ENCODE results near the gene EVI5.
A peak's percentile ranks its signal among the peaks of the same experiment; 100 is the strongest.

Gene EVI5

GRCh38 chr1:92482665-92483609, 302.0 kb downstream of the EVI5 start:
- TF ChIP-seq EZH2 (IDR thresholded peaks at IDR 0.05): no peak
- no peak for TF ChIP-seq FOXP2 (optimal IDR thresholded peaks at IDR 0.05; ENCODE audit: control extremely low read depth, extremely low read length, insufficient read depth)
- TF ChIP-seq POLR2AphosphoS5 (IDR thresholded peaks at IDR 0.05; ENCODE audit: borderline replicate concordance, low read depth, low read length): no peak
- DNase-seq (ENCODE audit: low read depth, low spot score): no peak
- no peaks in the 10 kb centered on the region for H3K36me3 ChIP-seq (ENCODE audit: insufficient read depth, low read length)
- no peaks in the 10 kb centered on the region for H3K9me3 ChIP-seq (ENCODE audit: low read depth, low read length)
- H3K27ac ChIP-seq: no peak overlapping the region
- peak overlapping the region; percentile 84 for H3K4me3 ChIP-seq
- no peak overlapping the region for H3K9ac ChIP-seq (ENCODE audit: insufficient read length)

GRCh38 chr1:92481971-92482664, 302.8 kb downstream of the EVI5 start:
- TF ChIP-seq POLR2AphosphoS5 (IDR thresholded peaks at IDR 0.05; ENCODE audit: borderline replicate concordance, low read depth, low read length): no peak
- no peak for TF ChIP-seq FOXP2 (optimal IDR thresholded peaks at IDR 0.05; ENCODE audit: control extremely low read depth, extremely low read length, insufficient read depth)
- no peak for TF ChIP-seq EZH2 (IDR thresholded peaks at IDR 0.05)
- H3K27ac ChIP-seq: no peak overlapping the region
- no peaks in the 10 kb centered on the region for H3K36me3 ChIP-seq (ENCODE audit: insufficient read depth, low read length)
- no peak overlapping the region for H3K4me3 ChIP-seq
- no peak overlapping the region for H3K9ac ChIP-seq (ENCODE audit: insufficient read length)
- no peaks in the 10 kb centered on the region for H3K9me3 ChIP-seq (ENCODE audit: low read depth, low read length)
- DNase-seq (ENCODE audit: low read depth, low spot score): no peak

GRCh38 chr1:92481599-92481925, 303.3 kb downstream of the EVI5 start:
- no peak overlapping the region for H3K4me3 ChIP-seq
- H3K27ac ChIP-seq: no peak overlapping the region
- no peaks in the 10 kb centered on the region for H3K9me3 ChIP-seq (ENCODE audit: low read depth, low read length)
- TF ChIP-seq EZH2 (IDR thresholded peaks at IDR 0.05) (no peak), POLR2AphosphoS5 (IDR thresholded peaks at IDR 0.05; ENCODE audit: borderline replicate concordance, low read depth, low read length) (no peak), FOXP2 (optimal IDR thresholded peaks at IDR 0.05; ENCODE audit: control extremely low read depth, extremely low read length, insufficient read depth) (no peak)
- H3K9ac ChIP-seq (ENCODE audit: insufficient read length): no peak overlapping the region
- no peaks in the 10 kb centered on the region for H3K36me3 ChIP-seq (ENCODE audit: insufficient read depth, low read length)
- DNase-seq (ENCODE audit: low read depth, low spot score): no peak

GRCh38 chr1:92480813-92481598, 303.9 kb downstream of the EVI5 start:
- no peak for DNase-seq (ENCODE audit: low read depth, low spot score)
- no peak overlapping the region for H3K27ac ChIP-seq
- H3K9ac ChIP-seq (ENCODE audit: insufficient read length): no peak overlapping the region
- H3K36me3 ChIP-seq (ENCODE audit: insufficient read depth, low read length): no peaks in the 10 kb centered on the region
- no peak overlapping the region for H3K4me3 ChIP-seq
- TF ChIP-seq FOXP2 (optimal IDR thresholded peaks at IDR 0.05; ENCODE audit: control extremely low read depth, extremely low read length, insufficient read depth) (no peak), EZH2 (IDR thresholded peaks at IDR 0.05) (no peak), POLR2AphosphoS5 (IDR thresholded peaks at IDR 0.05; ENCODE audit: borderline replicate concordance, low read depth, low read length) (no peak)
- H3K9me3 ChIP-seq (ENCODE audit: low read depth, low read length): no peaks in the 10 kb centered on the region

- H3K9ac ChIP-seq (ENCODE audit: insufficient read length): no peak overlapping the region
- no peak overlapping the region for H3K27ac ChIP-seq
- DNase-seq (ENCODE audit: low read depth, low spot score): no peak
- TF ChIP-seq FOXP2 (optimal IDR thresholded peaks at IDR 0.05; ENCODE audit: control extremely low read depth, extremely low read length, insufficient read depth) (no peak), POLR2AphosphoS5 (IDR thresholded peaks at IDR 0.05; ENCODE audit: borderline replicate concordance, low read depth, low read length) (no peak), EZH2 (IDR thresholded peaks at IDR 0.05) (no peak)
- no peaks in the 10 kb centered on the region for H3K9me3 ChIP-seq (ENCODE audit: low read depth, low read length)
- H3K36me3 ChIP-seq (ENCODE audit: insufficient read depth, low read length): no peaks in the 10 kb centered on the region
- no peak overlapping the region for H3K4me3 ChIP-seq
Observed at GRCh38 chr1:92480200-92480812, 304.6 kb downstream of the EVI5 start.

- Histone ChIP-seq H3K27ac (no peak overlapping the region), H3K9ac (ENCODE audit: insufficient read length) (no peak overlapping the region), H3K36me3 (ENCODE audit: insufficient read depth, low read length) (no peaks in the 10 kb centered on the region), H3K4me3 (no peak overlapping the region), H3K9me3 (ENCODE audit: low read depth, low read length) (no peaks in the 10 kb centered on the region)
- DNase-seq (ENCODE audit: low read depth, low spot score): no peak
- TF ChIP-seq EZH2 (IDR thresholded peaks at IDR 0.05) (no peak), POLR2AphosphoS5 (IDR thresholded peaks at IDR 0.05; ENCODE audit: borderline replicate concordance, low read depth, low read length) (no peak), FOXP2 (optimal IDR thresholded peaks at IDR 0.05; ENCODE audit: control extremely low read depth, extremely low read length, insufficient read depth) (no peak)
Observed at GRCh38 chr1:92479587-92479986, 305.3 kb downstream of the EVI5 start.

- no peak for TF ChIP-seq FOXP2 (optimal IDR thresholded peaks at IDR 0.05; ENCODE audit: control extremely low read depth, extremely low read length, insufficient read depth)
- TF ChIP-seq EZH2 (IDR thresholded peaks at IDR 0.05): no peak
- TF ChIP-seq POLR2AphosphoS5 (IDR thresholded peaks at IDR 0.05; ENCODE audit: borderline replicate concordance, low read depth, low read length): no peak
- no peak overlapping the region for H3K9ac ChIP-seq (ENCODE audit: insufficient read length)
- no peaks in the 10 kb centered on the region for H3K36me3 ChIP-seq (ENCODE audit: insufficient read depth, low read length)
- H3K27ac ChIP-seq: no peak overlapping the region
- no peaks in the 10 kb centered on the region for H3K9me3 ChIP-seq (ENCODE audit: low read depth, low read length)
- no peak for DNase-seq (ENCODE audit: low read depth, low spot score)
- H3K4me3 ChIP-seq: no peak overlapping the region
Observed at GRCh38 chr1:92478393-92478792, 306.5 kb downstream of the EVI5 start.
